Right lobe of liver (tissue), 4 donors: Measurements from ENCODE around the gene EXOC3.

Experiments used
- CTCF ChIP-seq, 4 donors: fragments of 200-600 bp in 3 of 4; fragments of 450-650 bp in 1 of 4; IDR thresholded peaks; one replicate each; pipeline versions ENCODE4 v1.5.1 to v1.8.0; 2016 to 2022; ENCODE audit warnings: antibody characterized with exemption in 4 of 4, mild to moderate bottlenecking in 2 of 4
- POLR2A ChIP-seq: fragments of 450-650 bp; IDR thresholded peaks from one replicate; pipeline ENCODE4 v1.6.1; 2017; ENCODE audit warnings: antibody characterized with exemption, mild to moderate bottlenecking
- donor health status: DM: no; HTN: no; CAD: no.
- donor health status: DM: no; HTN: no; CAD: no.
- donor health status: DM: no; HTN: yes; CAD: no.

GRCh38 chr5:500491-500890 lies 57.5 kb downstream of the EXOC3 start:
- TF ChIP-seq POLR2A: no peak
- TF ChIP-seq CTCF (IDR thresholded peaks at IDR 0.05): no peak
